ENCODE measurements around the gene BID. TPM values are rescaled to one million over a fixed set of nuclear protein-coding genes. Genes with fewer than 3 reads are reported as not detected.

BID gene
- total and polyA plus RNA-seq, 10 of the 15 experiments (the other 5 are each of a cell fraction or from before 2014, with no cell fraction given), result 7.9 to 241 (median 136) TPM

DNA sequence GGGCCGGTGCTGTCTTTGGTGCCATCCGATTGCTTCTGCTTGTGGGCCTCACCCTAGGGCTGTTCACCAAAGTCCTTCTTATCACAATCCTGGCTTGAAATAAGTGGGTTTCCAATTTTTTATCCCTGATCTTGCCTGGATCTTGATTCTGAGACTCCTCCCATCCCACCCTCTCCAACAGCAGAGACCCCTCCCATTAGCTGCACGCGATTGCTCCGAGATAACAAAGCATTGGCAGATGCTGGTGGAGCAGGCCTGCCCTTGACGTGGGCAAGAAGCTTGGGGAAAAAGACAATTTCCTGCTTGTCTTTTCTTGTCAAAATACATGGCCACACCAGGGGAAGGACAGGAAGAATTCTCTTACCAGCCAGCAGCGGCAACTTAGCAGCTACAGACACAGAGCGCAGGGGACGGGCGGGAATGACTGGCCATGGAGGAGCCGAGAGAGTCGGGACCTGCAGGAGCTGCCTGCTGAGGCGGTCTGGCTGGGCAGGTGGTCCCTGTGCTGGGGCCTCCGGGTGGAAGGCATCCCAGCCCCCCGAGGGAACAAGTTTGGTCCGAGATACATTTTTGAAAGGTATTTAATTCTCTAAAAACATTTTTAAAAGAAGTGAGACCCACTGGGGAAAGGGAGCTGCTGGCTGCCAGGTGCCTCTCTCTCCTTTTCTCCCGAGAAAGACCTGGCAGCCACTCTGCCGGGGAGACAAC lies 9.7 kb upstream of the BID start:
- ChIA-PET RAD21 (ENCODE audit: unreplicated experiment) (interaction anchor here (1.1 to 3.3 kb wide), 4 partner anchors 16 to 225 kb away, joined by 3 to 58 read pairs (median 11); no protein-coding TSS in a partner anchor), POLR2A (interaction anchor here (0.5 kb wide), 1 partner anchor 18 kb away, joined by 5 read pairs; no protein-coding TSS in a partner anchor), CTCF (interaction anchor here (1.6 to 4.9 kb wide), 6 partner anchors 12 to 226 kb away, joined by 8 to 101 read pairs (median 38); no protein-coding TSS in a partner anchor), SMC1A (ENCODE audit: uncharacterized antibody, unreplicated experiment) (interaction anchor here (2.8 to 3.8 kb wide), 3 partner anchors 16 to 292 kb away, joined by 13 to 46 read pairs (median 31); partner anchors contain the start of gene PEX26)
- FAIRE-seq (no peak), ATAC-seq (no peak), DNase-seq (ENCODE audit: low read depth, low spot score) (no peak)
- no peak overlapping the region for H3K4me3 ChIP-seq
- intact Hi-C loops (cut with micrococcal nuclease; ENCODE audit: unreplicated experiment) (no loop called here), in situ Hi-C loops (cut with MboI) (no loop called here)
- H3K9me3 ChIP-seq (replicated peaks; ENCODE audit: control insufficient read depth, insufficient read depth, low read length), result no peaks in the 10 kb centered on the region; the same call in 2 of the 3 replicates
- no peaks in the 10 kb centered on the region for H4K20me1 ChIP-seq (ENCODE audit: control insufficient read depth, insufficient read depth)
- H3K27me3 ChIP-seq (replicated peaks in 1 of 2; ENCODE audit: control insufficient read depth in 2 of 2, insufficient read depth in 2 of 2, low read length in 1 of 2), result no peaks in the 10 kb centered on the region
- H3K79me2 ChIP-seq (ENCODE audit: control insufficient read depth, insufficient read depth, low read length), result peaks cover 19% of the 10 kb centered on the region
- H3K4me1 ChIP-seq (ENCODE audit: control insufficient read depth, insufficient read depth, low read length), result peaks cover 40% of the 10 kb centered on the region
- no peak overlapping the region for H3K27ac ChIP-seq (ENCODE audit: control insufficient read depth, insufficient read depth)
- H3K9ac ChIP-seq (ENCODE audit: control insufficient read depth, insufficient read depth, low read length), result no peak overlapping the region
- WGBS (ENCODE audit: insufficient coverage, insufficient replicate concordance, low lambda C conversion rate, missing lambda C conversion rate), result 94% methylated on average over 18 of the region's 18 CpGs
- H3K4me2 ChIP-seq (ENCODE audit: control insufficient read depth, insufficient read depth), result no peak overlapping the region
- no peak overlapping the region for H2AFZ ChIP-seq (ENCODE audit: control insufficient read depth, low read depth, low read length)
- BruUV-seq (replicated peaks), result no TSS peak
- H3K36me3 ChIP-seq (ENCODE audit: control insufficient read depth in 2 of 2, insufficient read depth in 2 of 2, low read length in 1 of 2), result peaks cover 0 to 5% of the 10 kb centered on the region in 2 experiments; a peak in 3 of 4 replicates
- TF ChIP-seq DPF2 (IDR thresholded peaks at IDR 0.05) (no peak), BMI1 (IDR thresholded peaks at IDR 0.05; ENCODE audit: borderline replicate concordance) (no peak), BCL11A (IDR thresholded peaks at IDR 0.05; ENCODE audit: low read depth, low read length) (no peak), HDAC6 (IDR thresholded peaks at IDR 0.05; ENCODE audit: unreplicated experiment) (no peak), STAT1 (conservative IDR thresholded peaks at IDR 0.05) (no peak), HCFC1 (IDR thresholded peaks at IDR 0.05; ENCODE audit: low read length) (no peak), SRF (IDR thresholded peaks at IDR 0.05; ENCODE audit: low read depth in 2 of 2, low read length in 2 of 2) (no peak), KAT2A (conservative IDR thresholded peaks at IDR 0.05; ENCODE audit: control insufficient read depth, low read depth, low read length) (no peak), TBL1XR1 (IDR thresholded peaks at IDR 0.05; ENCODE audit: low read depth, low read length) (no peak), RB1 (IDR thresholded peaks at IDR 0.05; ENCODE audit: borderline replicate concordance) (no peak), PAX8 (IDR thresholded peaks at IDR 0.05) (no peak), BACH1 (IDR thresholded peaks at IDR 0.05; ENCODE audit: borderline replicate concordance) (no peak), TAF1 (IDR thresholded peaks at IDR 0.05; ENCODE audit: borderline replicate concordance, low read depth, low read length) (no peak), NFIC (IDR thresholded peaks at IDR 0.05; ENCODE audit: low read depth, low read length) (no peak), NFYB (IDR thresholded peaks at IDR 0.05; ENCODE audit: insufficient read depth, low read depth, low read length) (no peak), IRF4 (IDR thresholded peaks at IDR 0.05; ENCODE audit: low read depth, low read length) (no peak)
- TF ChIP-seq, protein P1, sequence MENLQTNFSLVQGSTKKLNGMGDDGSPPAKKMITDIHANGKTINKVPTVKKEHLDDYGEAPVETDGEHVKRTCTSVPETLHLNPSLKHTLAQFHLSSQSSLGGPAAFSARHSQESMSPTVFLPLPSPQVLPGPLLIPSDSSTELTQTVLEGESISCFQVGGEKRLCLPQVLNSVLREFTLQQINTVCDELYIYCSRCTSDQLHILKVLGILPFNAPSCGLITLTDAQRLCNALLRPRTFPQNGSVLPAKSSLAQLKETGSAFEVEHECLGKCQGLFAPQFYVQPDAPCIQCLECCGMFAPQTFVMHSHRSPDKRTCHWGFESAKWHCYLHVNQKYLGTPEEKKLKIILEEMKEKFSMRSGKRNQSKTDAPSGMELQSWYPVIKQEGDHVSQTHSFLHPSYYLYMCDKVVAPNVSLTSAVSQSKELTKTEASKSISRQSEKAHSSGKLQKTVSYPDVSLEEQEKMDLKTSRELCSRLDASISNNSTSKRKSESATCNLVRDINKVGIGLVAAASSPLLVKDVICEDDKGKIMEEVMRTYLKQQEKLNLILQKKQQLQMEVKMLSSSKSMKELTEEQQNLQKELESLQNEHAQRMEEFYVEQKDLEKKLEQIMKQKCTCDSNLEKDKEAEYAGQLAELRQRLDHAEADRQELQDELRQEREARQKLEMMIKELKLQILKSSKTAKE (IDR thresholded peaks at IDR 0.05; ENCODE audit: low read depth, poor library complexity, severe bottlenecking), result no peak
- TF ChIP-seq, protein P2, sequence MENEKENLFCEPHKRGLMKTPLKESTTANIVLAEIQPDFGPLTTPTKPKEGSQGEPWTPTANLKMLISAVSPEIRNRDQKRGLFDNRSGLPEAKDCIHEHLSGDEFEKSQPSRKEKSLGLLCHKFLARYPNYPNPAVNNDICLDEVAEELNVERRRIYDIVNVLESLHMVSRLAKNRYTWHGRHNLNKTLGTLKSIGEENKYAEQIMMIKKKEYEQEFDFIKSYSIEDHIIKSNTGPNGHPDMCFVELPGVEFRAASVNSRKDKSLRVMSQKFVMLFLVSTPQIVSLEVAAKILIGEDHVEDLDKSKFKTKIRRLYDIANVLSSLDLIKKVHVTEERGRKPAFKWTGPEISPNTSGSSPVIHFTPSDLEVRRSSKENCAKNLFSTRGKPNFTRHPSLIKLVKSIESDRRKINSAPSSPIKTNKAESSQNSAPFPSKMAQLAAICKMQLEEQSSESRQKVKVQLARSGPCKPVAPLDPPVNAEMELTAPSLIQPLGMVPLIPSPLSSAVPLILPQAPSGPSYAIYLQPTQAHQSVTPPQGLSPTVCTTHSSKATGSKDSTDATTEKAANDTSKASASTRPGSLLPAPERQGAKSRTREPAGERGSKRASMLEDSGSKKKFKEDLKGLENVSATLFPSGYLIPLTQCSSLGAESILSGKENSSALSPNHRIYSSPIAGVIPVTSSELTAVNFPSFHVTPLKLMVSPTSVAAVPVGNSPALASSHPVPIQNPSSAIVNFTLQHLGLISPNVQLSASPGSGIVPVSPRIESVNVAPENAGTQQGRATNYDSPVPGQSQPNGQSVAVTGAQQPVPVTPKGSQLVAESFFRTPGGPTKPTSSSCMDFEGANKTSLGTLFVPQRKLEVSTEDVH (IDR thresholded peaks at IDR 0.05; ENCODE audit: low read depth, partially characterized antibody), result no peak
- TF ChIP-seq, protein P3, sequence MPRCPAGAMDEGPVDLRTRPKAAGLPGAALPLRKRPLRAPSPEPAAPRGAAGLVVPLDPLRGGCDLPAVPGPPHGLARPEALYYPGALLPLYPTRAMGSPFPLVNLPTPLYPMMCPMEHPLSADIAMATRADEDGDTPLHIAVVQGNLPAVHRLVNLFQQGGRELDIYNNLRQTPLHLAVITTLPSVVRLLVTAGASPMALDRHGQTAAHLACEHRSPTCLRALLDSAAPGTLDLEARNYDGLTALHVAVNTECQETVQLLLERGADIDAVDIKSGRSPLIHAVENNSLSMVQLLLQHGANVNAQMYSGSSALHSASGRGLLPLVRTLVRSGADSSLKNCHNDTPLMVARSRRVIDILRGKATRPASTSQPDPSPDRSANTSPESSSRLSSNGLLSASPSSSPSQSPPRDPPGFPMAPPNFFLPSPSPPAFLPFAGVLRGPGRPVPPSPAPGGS (IDR thresholded peaks at IDR 0.05; ENCODE audit: borderline replicate concordance, insufficient read depth, low read depth, low read length, poor library complexity, severe bottlenecking), result no peak

Measured in GM12878 (cell line).